Stromal cell of bone marrow (primary cell): ENCODE data around the gene HNRNPA0.

ENCODE experiments used
- DNase-seq: peaks from one replicate; pipeline ENCODE4 v3.0.0-alpha.2; 2012; ENCODE audit warnings: low read depth

Gene HNRNPA0

GRCh38 chr5:137727623-137728022 lies 26.5 kb downstream of the HNRNPA0 start:
- no peak for DNase-seq

GRCh38 chr5:137724251-137724650 lies 29.9 kb downstream of the HNRNPA0 start:
- DNase-seq, result no peak

GRCh38 chr5:137718611-137719010 lies 35.6 kb downstream of the HNRNPA0 start:
- no peak for DNase-seq

- no peak for DNase-seq
Observed at GRCh38 chr5:137716337-137716736, 37.8 kb downstream of the HNRNPA0 start.

- DNase-seq, result no peak
Observed at GRCh38 chr5:137715456-137715855, 38.7 kb downstream of the HNRNPA0 start.

- DNase-seq, result no peak
Observed at GRCh38 chr5:137714946-137715345, 39.2 kb downstream of the HNRNPA0 start.

GRCh38 chr5:137714494-137714893 lies 39.7 kb downstream of the HNRNPA0 start:
- DNase-seq, result no peak

GRCh38 chr5:137712139-137712667 lies 42.0 kb downstream of the HNRNPA0 start:
- no peak for DNase-seq

GRCh38 chr5:137710086-137710485 lies 44.1 kb downstream of the HNRNPA0 start:
- no peak for DNase-seq

- DNase-seq, result no peak
Observed at GRCh38 chr5:137708796-137709559, 45.2 kb downstream of the HNRNPA0 start.

GRCh38 chr5:137708062-137708461 lies 46.1 kb downstream of the HNRNPA0 start:
- DNase-seq, result no peak

GRCh38 chr5:137706841-137707240 lies 47.3 kb downstream of the HNRNPA0 start:
- no peak for DNase-seq

- no peak for DNase-seq
Observed at GRCh38 chr5:137705106-137705505, 49.1 kb downstream of the HNRNPA0 start.

GRCh38 chr5:137703565-137703964 lies 50.6 kb downstream of the HNRNPA0 start:
- DNase-seq, result no peak

- DNase-seq, result no peak
Observed at GRCh38 chr5:137700282-137700680, 53.9 kb downstream of the HNRNPA0 start.

GRCh38 chr5:137699336-137700281 lies 54.6 kb downstream of the HNRNPA0 start:
- DNase-seq, result no peak

- DNase-seq, result no peak
Observed at GRCh38 chr5:137696481-137696880, 57.7 kb downstream of the HNRNPA0 start.

- no peak for DNase-seq
Observed at GRCh38 chr5:137695651-137696428, 58.3 kb downstream of the HNRNPA0 start.
